GM21717 (cell line): ENCODE measurements around the gene MADCAM1.

Experiments
- ATAC-seq: cut with Tn5 transposase; IDR thresholded peaks from one replicate; pipeline ENCODE4 v1.9.1; 2021; ENCODE audit warnings: mild to moderate bottlenecking, moderate library complexity; ENCODE audit not compliant: unreplicated experiment

The MADCAM1 gene

GRCh38 chr19:531009-531752 lies 34.9 kb downstream of the MADCAM1 start:
- peak; percentile 37 for ATAC-seq

- peak; percentile 22 for ATAC-seq
Observed at GRCh38 chr19:531753-532560, 35.7 kb downstream of the MADCAM1 start, which contains the start of gene CDC34. Gene CDC34, plus strand, starts transcription at chr19:531760. Its CDS starts 172 bp downstream, at chr19:531932.

DNA sequence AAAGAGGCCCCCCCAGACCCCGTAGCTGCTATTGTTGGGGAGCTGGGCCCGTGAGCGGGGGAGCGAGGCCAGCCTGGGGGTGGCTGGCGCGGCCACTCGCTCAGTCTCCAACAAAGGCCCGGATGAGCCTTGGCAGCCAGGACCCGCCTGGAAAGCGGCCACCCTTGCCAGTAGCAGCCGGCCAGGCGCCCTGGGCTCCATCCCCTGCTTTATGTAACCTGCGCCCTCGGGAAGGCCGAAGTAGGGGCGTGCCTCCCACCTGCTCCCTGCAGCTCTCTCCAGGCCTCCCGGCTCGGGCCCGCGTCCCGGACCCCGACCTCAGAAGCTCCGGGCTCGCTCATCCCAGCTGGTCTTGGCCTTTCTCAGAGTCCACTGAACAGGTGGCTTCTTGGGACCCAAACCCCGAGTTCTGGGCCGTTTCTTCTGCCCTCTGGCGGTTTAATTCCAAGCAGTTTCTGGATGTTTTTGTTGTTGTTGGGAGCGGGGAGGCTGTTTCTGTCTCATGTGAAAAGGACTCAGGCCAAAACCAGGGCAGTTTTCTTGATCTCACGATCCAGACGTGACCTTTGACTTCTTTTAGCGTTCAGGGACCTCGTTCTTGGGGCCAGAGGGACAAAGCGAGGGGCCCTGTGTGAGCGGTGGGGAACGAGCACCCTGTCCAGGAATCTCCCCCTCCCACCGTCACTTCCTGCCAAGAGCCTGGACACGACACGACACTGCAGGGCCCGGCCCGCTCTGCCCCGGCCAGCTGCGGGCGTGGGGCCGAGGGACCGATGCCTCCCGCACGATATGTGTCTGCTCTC lies 36.5 kb downstream of the MADCAM1 start:
- peak; percentile 4 for ATAC-seq

DNA sequence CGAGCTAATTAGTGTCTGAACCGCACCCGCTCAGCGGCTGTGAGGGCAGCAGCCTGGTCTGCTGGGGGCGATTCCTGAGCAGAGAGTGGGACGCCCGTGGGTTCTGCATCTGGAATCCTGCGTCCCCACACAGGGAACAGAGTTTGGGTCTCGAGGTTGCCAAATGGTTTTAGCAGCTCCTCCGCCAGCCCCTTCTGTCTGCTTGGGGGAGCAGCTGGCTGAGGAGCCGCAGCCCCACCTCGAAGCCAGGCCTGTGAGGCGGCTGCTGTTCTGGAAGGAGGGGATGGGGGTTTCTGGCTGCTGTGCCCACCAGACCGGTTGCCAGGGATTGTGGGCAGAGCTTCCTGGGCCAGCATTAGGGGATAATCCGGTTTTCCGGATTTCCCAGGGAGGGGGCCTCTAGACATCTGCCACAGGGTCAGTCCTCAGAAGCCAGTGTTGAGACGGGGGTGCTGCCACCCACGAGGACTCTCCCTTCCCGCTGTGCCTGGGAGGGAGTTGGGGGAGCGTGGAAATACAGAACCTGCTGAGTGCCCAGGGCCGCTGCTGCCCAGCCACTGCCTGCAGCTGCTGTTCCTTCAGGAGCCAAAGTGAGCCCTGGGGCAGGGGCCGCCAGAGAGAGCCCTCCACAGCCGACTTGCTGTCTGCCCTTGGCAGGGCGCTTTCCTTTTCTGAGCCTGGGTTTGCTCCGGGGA lies 37.2 kb downstream of the MADCAM1 start:
- ATAC-seq, result no peak

DNA sequence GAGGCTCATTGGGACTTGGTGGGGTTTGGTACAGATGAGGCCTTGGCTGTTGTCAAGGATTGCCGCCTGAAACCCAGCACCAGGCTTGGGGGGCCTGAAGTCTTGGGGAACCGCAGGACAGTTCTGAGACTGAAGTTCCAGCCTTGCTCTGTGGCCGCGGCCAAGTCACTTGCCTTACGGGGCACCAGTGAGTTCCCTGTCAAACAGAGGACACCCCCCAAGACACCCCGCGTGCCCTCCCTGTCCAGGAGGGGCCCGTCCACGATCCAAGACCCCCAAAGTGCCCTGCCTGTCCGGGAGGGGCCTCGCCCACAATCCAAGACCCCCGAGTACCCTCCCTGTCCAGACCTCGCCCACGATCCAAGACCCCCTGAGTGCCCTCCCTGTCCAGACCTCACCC lies 37.8 kb downstream of the MADCAM1 start:
- no peak for ATAC-seq

DNA sequence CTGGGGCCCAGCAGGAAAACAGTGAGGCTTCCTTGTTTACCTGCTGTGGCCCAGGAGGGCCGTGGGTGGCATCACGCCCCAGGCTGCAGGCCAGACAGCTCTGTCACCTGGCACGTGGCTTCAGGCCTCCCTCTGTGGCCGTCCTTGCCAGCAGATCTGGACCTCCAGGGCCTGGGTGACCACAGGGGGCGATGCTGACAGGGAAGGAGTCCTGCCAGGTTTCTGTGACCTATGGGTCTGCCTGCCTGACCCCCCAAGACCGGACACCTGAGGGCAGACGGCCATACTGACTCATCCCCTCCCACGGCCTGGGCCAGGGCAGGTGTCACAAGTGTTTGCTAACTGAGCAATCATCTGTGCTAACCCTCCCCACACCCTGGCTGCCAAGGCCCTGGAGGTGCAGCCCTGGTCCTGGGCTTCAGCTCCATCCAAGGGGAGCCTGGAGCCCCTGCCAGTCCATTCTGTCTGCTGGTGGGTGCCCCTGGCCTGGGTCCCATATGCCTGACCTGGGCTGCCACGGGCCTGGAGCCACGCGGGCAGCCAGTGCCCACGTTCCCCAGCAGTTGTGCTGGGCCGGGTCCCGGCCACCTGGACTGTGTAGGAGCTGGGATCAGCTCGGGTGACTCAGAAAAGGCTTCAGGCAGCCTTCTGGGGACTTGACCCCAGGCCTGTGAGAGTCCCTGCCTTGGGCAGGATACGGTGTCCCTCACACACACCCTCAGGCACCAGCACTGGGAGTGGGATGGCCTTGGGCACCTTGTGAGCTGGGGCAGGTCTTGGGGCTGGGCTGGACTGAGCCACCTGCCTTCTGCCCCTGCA lies 38.9 kb downstream of the MADCAM1 start:
- no peak for ATAC-seq

GRCh38 chr19:536031-536880 lies 40.0 kb downstream of the MADCAM1 start:
- ATAC-seq, result no peak

DNA sequence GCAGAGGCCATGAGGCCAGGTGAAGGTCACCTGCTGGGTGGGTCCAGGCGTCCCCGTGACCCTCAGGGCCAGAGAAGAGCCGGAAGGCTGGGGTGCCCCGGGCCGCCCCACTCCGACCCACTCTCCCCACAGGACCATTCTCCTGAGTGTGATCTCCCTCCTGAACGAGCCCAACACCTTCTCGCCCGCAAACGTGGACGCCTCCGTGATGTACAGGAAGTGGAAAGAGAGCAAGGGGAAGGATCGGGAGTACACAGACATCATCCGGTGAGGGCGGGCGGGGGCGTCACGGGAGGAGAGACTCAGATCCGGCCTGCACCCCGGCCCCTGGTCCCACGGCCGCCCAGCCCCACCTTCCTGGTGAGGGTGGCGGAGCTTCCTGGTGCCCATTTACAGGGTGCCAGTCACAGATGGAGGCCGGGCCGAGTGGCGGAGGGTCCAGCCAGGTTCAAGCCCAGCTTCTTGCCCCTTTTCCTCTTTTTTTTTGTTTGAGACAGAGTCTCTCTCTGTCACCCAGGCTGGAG lies 40.7 kb downstream of the MADCAM1 start:
- ATAC-seq, result no peak

GRCh38 chr19:538641-539428 lies 42.5 kb downstream of the MADCAM1 start:
- no peak for ATAC-seq

DNA sequence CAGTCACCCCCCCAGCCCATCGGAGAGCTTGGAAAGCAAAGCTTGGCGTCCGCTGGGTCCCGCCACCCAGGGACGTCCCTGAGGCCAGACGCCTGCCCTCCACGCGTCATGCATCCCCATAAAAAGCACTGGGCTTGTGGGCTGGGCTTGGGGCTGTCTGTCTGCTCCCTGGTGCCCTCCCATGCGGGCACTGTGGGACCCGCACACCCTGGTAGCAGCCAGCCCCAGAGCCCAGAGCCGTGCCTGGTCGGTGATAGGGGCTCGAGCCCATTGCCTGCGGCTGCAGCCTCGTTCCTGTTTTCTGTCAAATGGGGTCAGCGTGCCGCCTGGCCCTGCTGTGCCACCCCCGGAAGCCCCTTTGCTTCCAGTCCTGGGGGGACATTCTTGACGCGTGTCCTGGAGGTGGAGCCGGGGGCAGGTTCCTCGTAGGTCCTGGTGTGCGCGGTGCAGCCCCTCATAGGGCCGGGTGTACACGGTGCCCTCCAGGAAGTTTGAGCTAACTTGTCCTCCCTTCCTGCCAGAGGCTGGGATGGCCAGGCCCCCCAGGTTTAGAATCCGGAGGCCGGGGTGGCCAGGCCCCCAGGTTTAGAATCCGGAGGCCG lies 43.2 kb downstream of the MADCAM1 start:
- ATAC-seq, result no peak

DNA sequence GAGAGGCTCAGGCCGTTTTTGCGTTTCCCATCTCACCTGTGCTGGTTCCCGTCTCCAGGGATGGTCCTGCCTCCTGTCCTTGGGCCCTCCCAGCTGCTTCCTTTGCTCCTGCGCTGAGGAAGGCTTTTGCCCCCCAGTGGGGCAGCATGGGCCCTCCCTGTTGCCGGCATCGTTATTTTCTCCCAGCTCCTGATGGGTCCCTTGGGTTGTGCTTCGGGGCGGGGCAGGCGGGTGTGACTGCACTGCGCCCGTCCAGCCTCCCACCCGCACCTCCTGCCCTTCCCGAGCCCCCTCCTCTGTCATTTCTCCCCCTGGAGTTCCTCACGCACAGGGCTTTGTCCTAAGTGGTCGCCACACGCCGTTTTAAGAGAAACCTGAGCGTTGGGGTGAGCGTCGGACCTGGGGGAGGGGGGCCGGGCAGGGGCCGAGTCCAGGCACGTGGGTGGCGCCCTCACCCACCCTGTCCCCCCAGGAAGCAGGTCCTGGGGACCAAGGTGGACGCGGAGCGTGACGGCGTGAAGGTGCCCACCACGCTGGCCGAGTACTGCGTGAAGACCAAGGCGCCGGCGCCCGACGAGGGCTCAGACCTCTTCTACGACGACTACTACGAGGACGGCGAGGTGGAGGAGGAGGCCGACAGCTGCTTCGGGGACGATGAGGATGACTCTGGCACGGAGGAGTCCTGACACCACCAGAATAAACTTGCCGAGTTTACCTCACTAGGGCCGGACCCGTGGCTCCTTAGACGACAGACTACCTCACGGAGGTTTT lies 44.8 kb downstream of the MADCAM1 start:
- ATAC-seq, result no peak

- no peak for ATAC-seq
Observed at GRCh38 chr19:541699-542098, 45.4 kb downstream of the MADCAM1 start.

- ATAC-seq, result no peak
Observed at GRCh38 chr19:542173-542866, 46.0 kb downstream of the MADCAM1 start.

DNA sequence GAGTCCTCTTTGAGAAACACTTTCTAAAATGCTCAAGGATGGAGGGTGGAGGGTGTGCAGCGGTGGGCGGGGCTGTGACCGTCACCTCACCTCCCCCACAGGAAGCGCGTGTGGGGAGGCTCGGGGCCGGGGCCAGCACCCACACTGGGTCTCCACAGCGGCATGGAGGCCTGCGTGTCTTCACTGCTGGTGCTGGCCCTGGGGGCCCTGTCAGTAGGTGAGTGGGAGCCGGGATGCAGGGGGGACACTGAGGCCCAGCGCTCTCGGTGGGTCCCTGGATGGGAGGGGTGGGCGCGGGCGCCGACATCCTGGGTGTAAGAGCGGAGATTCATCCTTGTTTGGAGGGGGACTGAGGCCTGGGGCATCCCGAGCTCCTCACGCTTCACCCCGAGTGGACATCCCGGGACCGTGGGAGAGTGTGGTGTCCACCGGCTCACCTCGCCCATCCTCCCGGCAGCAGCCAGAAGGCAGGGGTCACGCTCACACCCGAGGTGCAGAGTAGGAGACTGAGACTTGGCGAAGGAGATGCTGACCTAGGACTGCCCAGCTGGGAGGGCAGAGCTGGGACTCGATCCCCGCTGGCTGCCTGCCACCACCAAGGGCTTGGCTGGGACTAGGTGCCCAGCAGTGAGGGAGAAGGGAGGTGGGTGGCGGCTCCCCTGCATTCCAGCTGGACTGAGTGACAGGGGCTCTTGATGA lies 47.8 kb downstream of the MADCAM1 start, which contains the start of gene GZMM:
Gene GZMM, plus strand, starts transcription at position 144 of the 699 bp plus-strand sequence. Its CDS starts 19 bp downstream, at position 163.
- no peak for ATAC-seq

DNA sequence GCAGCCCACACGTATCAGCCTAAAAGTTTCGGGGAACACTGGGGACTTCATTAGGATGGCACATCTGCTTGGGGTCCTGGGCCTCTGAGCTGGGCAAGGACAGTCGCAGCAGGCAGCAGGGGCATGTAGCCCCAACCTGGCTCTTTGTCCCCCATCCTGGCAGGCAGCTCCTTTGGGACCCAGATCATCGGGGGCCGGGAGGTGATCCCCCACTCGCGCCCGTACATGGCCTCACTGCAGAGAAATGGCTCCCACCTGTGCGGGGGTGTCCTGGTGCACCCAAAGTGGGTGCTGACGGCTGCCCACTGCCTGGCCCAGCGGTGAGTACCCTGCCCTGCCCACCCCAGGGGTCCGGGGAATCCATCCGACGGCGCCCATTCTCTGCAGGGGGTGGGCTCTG lies 50.8 kb downstream of the MADCAM1 start:
- ATAC-seq, result no peak
